LNCaP clone FGC (cell line): Measurements from ENCODE around the gene ETV6.

Experiments
- DNase-seq: peaks from one replicate; pipeline ENCODE4 v3.0.0-alpha.2; 2011; ENCODE audit warnings: low read depth
- H3K4me3 ChIP-seq: 2 replicates; pipeline ENCODE4 v1.5.1; 2011; ENCODE audit warnings: mild to moderate bottlenecking, low read depth, low read length, control low read depth
- TF ChIP-seq, protein P1 (sequence below): IDR thresholded peaks from 2 replicates; pipeline ENCODE4 v1.5.1; 2012; ENCODE audit warnings: mild to moderate bottlenecking; ENCODE audit not compliant: control insufficient read depth, insufficient read depth; ENCODE audit errors: extremely low read depth

ETV6 gene

DNA sequence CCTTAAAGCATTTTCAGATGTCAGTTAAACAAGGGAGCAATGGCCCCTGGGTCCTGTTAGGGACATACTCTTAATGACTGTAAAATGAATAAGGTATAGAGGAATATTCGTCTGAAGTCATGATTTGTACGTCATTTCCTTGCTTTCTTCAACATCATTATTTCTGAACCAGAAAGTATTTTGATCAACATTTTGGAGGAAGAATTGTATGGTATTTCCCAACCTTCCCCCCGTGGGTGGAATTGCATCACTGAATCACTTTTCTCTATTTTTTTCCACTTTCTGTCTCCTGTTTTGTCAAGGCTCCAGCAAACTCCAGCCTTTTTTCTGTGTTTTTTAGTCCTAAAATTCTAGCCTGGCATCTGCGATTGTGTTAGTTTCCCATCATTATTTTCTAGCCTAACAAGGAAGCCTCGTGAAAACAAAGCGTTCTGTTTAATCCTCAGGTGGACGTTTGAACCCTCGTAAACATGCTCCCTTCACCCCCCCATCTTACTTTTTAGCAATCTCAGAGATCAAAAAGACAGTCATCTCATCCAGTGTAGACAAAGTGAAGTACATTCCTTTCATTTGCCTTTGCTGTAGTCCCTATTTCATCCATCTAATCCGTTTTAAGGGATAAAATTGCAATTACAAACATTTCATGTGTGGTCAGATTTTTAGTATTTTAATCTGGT, 62.3 kb downstream of the ETV6 start:
- H3K4me3 ChIP-seq: no peak overlapping the region
- no peak for DNase-seq
- TF ChIP-seq, protein P1, sequence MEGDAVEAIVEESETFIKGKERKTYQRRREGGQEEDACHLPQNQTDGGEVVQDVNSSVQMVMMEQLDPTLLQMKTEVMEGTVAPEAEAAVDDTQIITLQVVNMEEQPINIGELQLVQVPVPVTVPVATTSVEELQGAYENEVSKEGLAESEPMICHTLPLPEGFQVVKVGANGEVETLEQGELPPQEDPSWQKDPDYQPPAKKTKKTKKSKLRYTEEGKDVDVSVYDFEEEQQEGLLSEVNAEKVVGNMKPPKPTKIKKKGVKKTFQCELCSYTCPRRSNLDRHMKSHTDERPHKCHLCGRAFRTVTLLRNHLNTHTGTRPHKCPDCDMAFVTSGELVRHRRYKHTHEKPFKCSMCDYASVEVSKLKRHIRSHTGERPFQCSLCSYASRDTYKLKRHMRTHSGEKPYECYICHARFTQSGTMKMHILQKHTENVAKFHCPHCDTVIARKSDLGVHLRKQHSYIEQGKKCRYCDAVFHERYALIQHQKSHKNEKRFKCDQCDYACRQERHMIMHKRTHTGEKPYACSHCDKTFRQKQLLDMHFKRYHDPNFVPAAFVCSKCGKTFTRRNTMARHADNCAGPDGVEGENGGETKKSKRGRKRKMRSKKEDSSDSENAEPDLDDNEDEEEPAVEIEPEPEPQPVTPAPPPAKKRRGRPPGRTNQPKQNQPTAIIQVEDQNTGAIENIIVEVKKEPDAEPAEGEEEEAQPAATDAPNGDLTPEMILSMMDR: no peak

DNA sequence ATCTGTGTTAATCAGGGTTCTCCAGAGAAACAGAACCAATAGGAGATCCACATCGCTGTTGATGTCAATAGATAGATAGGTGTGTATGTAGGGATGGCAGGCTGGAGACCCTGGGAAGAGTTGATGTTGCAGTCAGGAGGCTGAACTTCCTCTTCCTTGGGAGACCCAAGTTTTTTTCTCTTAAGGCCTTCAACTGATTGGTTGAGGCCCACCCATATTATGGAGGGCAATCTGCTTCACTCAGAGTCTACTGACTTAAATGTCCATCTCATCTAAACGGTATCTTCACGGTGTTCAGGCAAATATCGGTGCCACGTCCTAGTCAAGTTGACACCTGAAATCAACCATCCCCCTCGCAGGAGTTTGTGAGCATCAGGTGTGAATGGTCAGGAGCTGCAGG, 63.0 kb downstream of the ETV6 start:
- no peak overlapping the region for H3K4me3 ChIP-seq
- TF ChIP-seq, protein P1: no peak
- DNase-seq: no peak

DNA sequence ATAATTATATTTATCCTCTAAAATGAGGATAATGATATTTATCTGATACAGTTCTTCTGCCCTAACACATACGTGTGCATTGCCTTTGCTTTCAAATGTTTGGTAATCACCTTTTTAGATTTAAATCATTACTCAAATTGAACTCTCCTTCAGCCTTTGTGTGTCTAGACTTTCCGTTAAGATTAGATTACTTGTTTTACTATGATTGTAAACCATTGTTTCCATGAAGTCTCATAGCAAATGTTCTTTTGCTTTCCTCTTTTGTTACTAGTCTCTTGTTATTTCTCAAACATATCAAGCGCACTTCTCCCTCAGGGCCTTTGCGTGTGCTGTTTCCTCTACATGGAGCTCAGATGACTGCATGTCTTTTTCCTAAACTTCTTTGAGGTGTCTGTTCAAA, 63.7 kb downstream of the ETV6 start:
- no peak for DNase-seq
- TF ChIP-seq, protein P1: no peak
- H3K4me3 ChIP-seq: no peak overlapping the region

DNA sequence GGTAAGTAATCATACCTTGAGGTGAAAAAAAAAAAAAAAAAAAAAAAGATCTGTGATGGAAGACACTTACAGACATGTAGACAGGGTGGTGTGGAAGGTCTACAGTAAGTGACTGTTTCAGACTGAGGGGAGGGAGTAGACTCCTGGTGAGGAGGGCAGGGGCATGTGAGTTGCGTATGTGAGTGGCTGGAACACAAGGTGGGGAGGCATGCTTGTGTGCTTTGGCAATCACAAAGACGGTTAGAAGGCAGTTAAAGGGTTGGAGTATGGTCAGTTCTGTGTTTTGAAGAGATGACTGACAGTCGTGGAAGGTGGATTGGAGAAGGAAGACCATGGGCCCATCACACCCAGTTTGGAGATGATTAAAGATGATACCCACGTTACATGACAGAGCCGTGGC, 65.2 kb downstream of the ETV6 start:
- no peak for DNase-seq
- TF ChIP-seq, protein P1: no peak
- H3K4me3 ChIP-seq: no peak overlapping the region

DNA sequence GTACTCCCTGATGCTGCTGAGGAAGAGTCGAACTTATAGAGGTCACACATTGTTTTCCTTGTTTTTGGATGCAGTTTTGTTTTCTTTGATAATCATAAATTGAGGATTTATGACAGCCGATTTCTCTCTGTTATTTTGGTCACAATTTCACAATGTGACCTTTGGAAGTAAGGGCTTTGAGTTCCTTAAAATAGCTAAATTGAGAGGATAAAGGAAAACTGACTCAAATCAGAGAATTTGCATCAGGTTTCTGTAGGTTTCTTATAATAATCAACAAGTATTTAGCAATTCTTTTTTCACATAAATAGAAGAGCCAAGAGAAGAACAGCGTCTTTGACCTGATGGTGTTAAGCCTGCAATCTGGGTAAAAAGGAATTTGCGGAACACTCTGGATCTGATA, 66.1 kb downstream of the ETV6 start:
- TF ChIP-seq, protein P1: no peak
- H3K4me3 ChIP-seq: no peak overlapping the region

DNA sequence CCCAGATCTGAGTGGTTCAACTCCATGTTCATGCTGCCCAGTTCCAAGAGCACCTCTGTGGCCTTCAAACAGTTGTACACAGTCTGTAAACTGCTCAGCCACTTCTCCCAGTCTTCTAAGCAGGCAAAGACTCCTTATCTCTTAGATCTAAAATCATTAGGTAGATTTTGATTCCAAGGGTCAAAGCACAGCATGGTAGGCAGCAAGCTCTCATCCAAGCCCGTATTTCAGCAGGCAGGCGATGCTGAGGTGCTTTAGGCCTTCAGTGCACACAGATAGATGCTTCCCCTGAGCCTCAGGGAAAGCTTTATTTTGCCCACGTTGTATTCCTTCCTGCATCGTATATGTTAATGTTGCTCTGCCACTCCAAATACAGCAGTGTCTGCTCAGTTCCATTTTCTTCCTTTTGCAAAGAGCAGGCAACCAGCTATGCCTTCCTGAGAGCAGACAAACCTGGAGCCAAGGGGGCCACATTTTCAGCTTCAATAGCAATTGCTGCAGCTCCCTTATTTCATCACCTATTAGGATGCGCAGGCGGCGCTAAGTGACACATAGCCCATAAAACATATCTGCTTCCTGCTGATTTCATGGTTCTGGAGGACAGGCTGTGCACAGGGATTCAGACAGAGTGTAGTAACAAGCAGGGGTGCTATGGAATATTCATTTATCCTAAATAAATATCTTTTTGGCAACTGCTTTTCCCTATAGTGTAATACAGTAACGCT, 67.5 kb downstream of the ETV6 start:
- TF ChIP-seq, protein P1: no peak
- H3K4me3 ChIP-seq: no peak overlapping the region
- DNase-seq: no peak

More for the DNA sequence above, 66.1 kb downstream of the ETV6 start:
- DNase-seq: no peak
